GM08714 (cell line): ENCODE data around the gene PCNX4.

Source experiments
- H3K4me3 ChIP-seq: fragments of 200-500 bp; sonication (Bioruptor generic); 2 replicates; pipeline ENCODE4 v1.5.1; 2014; ENCODE audit warnings: mild to moderate bottlenecking, low read length, inconsistent platforms
- ZNF274 ChIP-seq: IDR thresholded peaks from 2 replicates; pipeline ENCODE4 v1.6.1; 2012; ENCODE audit warnings: mild to moderate bottlenecking, low read depth, low read length

PCNX4 gene

GRCh38 chr14:60154671-60155070 is 62.9 kb downstream of the PCNX4 start:
- no peak overlapping the region for H3K4me3 ChIP-seq
- TF ChIP-seq ZNF274 = no peak

- H3K4me3 ChIP-seq = no peak overlapping the region
- TF ChIP-seq ZNF274 = no peak
Measured at GRCh38 chr14:60160422-60160821, 68.7 kb downstream of the PCNX4 start.

- no peak for TF ChIP-seq ZNF274
- no peak overlapping the region for H3K4me3 ChIP-seq
Measured at GRCh38 chr14:60161196-60162107, 69.7 kb downstream of the PCNX4 start.

- H3K4me3 ChIP-seq = peak overlapping the region; percentile 75
- no peak for TF ChIP-seq ZNF274
Measured at GRCh38 chr14:60163693-60164092, 72.0 kb downstream of the PCNX4 start.

- TF ChIP-seq ZNF274 = no peak
- H3K4me3 ChIP-seq = peak overlapping the region; percentile 75
Measured at GRCh38 chr14:60164404-60164711, 72.6 kb downstream of the PCNX4 start.

GRCh38 chr14:60164712-60165546 is 73.2 kb downstream of the PCNX4 start, which contains the start of gene DHRS7:
Gene DHRS7, minus strand, starts transcription at chr14:60165398. Its CDS starts 89 bp downstream, at chr14:60165309.
- TF ChIP-seq ZNF274 = no peak
- H3K4me3 ChIP-seq = peak within 1 kb of the TSS; percentile 75

- peak overlapping the region; percentile 75; the same call in 1 of the 2 replicates for H3K4me3 ChIP-seq
Measured at GRCh38 chr14:60165547-60165876, 73.8 kb downstream of the PCNX4 start.

GRCh38 chr14:60166142-60166541 is 74.4 kb downstream of the PCNX4 start:
- TF ChIP-seq ZNF274 = no peak
- H3K4me3 ChIP-seq = no peak overlapping the region

More at GRCh38 chr14:60165547-60165876, 73.8 kb downstream of the PCNX4 start:
- no peak for TF ChIP-seq ZNF274

GRCh38 chr14:60169722-60170121 is 78.0 kb downstream of the PCNX4 start:
- no peak for TF ChIP-seq ZNF274

GRCh38 chr14:60170948-60171347 is 79.2 kb downstream of the PCNX4 start:
- no peak for TF ChIP-seq ZNF274
- no peak overlapping the region for H3K4me3 ChIP-seq

More at GRCh38 chr14:60169722-60170121, 78.0 kb downstream of the PCNX4 start:
- no peak overlapping the region for H3K4me3 ChIP-seq

GRCh38 chr14:60171690-60172089 is 80.0 kb downstream of the PCNX4 start:
- no peak overlapping the region for H3K4me3 ChIP-seq
- no peak for TF ChIP-seq ZNF274

GRCh38 chr14:60174352-60175254 is 82.9 kb downstream of the PCNX4 start:
- H3K4me3 ChIP-seq = no peak overlapping the region
- no peak for TF ChIP-seq ZNF274

- H3K4me3 ChIP-seq = no peak overlapping the region
- TF ChIP-seq ZNF274 = no peak
Measured at GRCh38 chr14:60175255-60175902, 83.7 kb downstream of the PCNX4 start.
